Parathyroid adenoma (tissue), 2 donors: ENCODE results near the gene SLC17A9.

ENCODE experiments used
- H2AFZ ChIP-seq: fragments of 300-600 bp; sonication (generic); one replicate; pipeline ENCODE4 v1.7.0; 2017; ENCODE audit warnings: antibody characterized with exemption, mild to moderate bottlenecking
- H3K27ac ChIP-seq: fragments of 300-600 bp; sonication (generic); one replicate; pipeline ENCODE4 v1.7.0; 2017
- H3K27me3 ChIP-seq: fragments of 300-600 bp; sonication (generic); one replicate; pipeline ENCODE4 v1.7.0; 2017; ENCODE audit warnings: low read length; ENCODE audit not compliant: control insufficient read depth, insufficient read depth
- H3K36me3 ChIP-seq: fragments of 300-600 bp; sonication (generic); one replicate; pipeline ENCODE4 v1.7.0; 2017; ENCODE audit warnings: low read length; ENCODE audit not compliant: control insufficient read depth, insufficient read depth
- H3K4me1 ChIP-seq: fragments of 300-600 bp; sonication (generic); one replicate; pipeline ENCODE4 v1.7.0; 2017; ENCODE audit warnings: control low read depth
- H3K4me2 ChIP-seq: fragments of 300-600 bp; sonication (generic); one replicate; pipeline ENCODE4 v1.7.0; 2017; ENCODE audit warnings: low read length
- H3K4me3 ChIP-seq: fragments of 300-600 bp; sonication (generic); one replicate; pipeline ENCODE4 v1.7.0; 2017; ENCODE audit warnings: low read depth, low read length
- H3K79me2 ChIP-seq: fragments of 300-600 bp; sonication (generic); one replicate; pipeline ENCODE4 v1.7.0; 2017; ENCODE audit warnings: control low read depth
- H3K9ac ChIP-seq: fragments of 300-600 bp; sonication (generic); one replicate; pipeline ENCODE4 v1.7.0; 2017; ENCODE audit warnings: mild to moderate bottlenecking
- H3K9me3 ChIP-seq: fragments of 300-600 bp; sonication (generic); one replicate; pipeline ENCODE4 v1.7.0; 2017; ENCODE audit warnings: low read length; ENCODE audit not compliant: control insufficient read depth
- CTCF ChIP-seq: fragments of 300-600 bp; sonication (generic); IDR thresholded peaks from one replicate; pipeline ENCODE4 v1.7.0; 2017; ENCODE audit warnings: antibody characterized with exemption, mild to moderate bottlenecking
- donor health status: primary hyperparathyroidism.

SLC17A9 gene

GRCh38 chr20:62927128-62927705 lies 25.3 kb upstream of the SLC17A9 start:
- peak overlapping the region; percentile 89 for H3K4me3 ChIP-seq
- no peak overlapping the region for H3K9ac ChIP-seq
- peaks cover 31% of the 10 kb centered on the region for H3K4me1 ChIP-seq
- no peaks in the 10 kb centered on the region for H3K27me3 ChIP-seq
- H3K27ac ChIP-seq, result peak overlapping the region; percentile 93
- no peak for TF ChIP-seq CTCF
- H3K79me2 ChIP-seq, result peaks cover 76% of the 10 kb centered on the region
- H3K36me3 ChIP-seq, result no peaks in the 10 kb centered on the region
- no peaks in the 10 kb centered on the region for H3K9me3 ChIP-seq
- H3K4me2 ChIP-seq, result peak overlapping the region; percentile 64
- H2AFZ ChIP-seq, result no peak overlapping the region

- Histone ChIP-seq H2AFZ (peak overlapping the region; percentile 79), H3K4me3 (peak overlapping the region; percentile 67), H3K9ac (no peak overlapping the region), H3K4me2 (peak overlapping the region; percentile 91), H3K4me1 (peaks cover 31% of the 10 kb centered on the region), H3K27me3 (no peaks in the 10 kb centered on the region), H3K36me3 (no peaks in the 10 kb centered on the region), H3K79me2 (peaks cover 72% of the 10 kb centered on the region), H3K9me3 (no peaks in the 10 kb centered on the region), H3K27ac (peak overlapping the region; percentile 82)
- TF ChIP-seq CTCF, result no peak
Measured at GRCh38 chr20:62928246-62928939, 24.1 kb upstream of the SLC17A9 start.

- H3K79me2 ChIP-seq, result peaks cover 72% of the 10 kb centered on the region
- peak overlapping the region; percentile 91 for H3K4me2 ChIP-seq
- H2AFZ ChIP-seq, result peak overlapping the region; percentile 79
- H3K27ac ChIP-seq, result peak overlapping the region; percentile 82
- H3K4me3 ChIP-seq, result peak overlapping the region; percentile 67
- no peak for TF ChIP-seq CTCF
- no peaks in the 10 kb centered on the region for H3K36me3 ChIP-seq
- peak overlapping the region; percentile 40 for H3K9ac ChIP-seq
- no peaks in the 10 kb centered on the region for H3K27me3 ChIP-seq
- no peaks in the 10 kb centered on the region for H3K9me3 ChIP-seq
- H3K4me1 ChIP-seq, result peaks cover 29% of the 10 kb centered on the region
Measured at GRCh38 chr20:62929051-62929538, 23.4 kb upstream of the SLC17A9 start.

GRCh38 chr20:62931464-62931863 lies 21.0 kb upstream of the SLC17A9 start:
- Histone ChIP-seq H3K27ac (no peak overlapping the region), H3K27me3 (no peaks in the 10 kb centered on the region), H3K4me2 (no peak overlapping the region), H3K9ac (no peak overlapping the region), H3K4me3 (no peak overlapping the region), H3K9me3 (no peaks in the 10 kb centered on the region), H3K79me2 (peaks cover 83% of the 10 kb centered on the region), H3K36me3 (no peaks in the 10 kb centered on the region), H2AFZ (no peak overlapping the region), H3K4me1 (peaks cover 34% of the 10 kb centered on the region)
- TF ChIP-seq CTCF, result no peak
